ENCODE results near the gene XKR3.

The XKR3 gene

DNA sequence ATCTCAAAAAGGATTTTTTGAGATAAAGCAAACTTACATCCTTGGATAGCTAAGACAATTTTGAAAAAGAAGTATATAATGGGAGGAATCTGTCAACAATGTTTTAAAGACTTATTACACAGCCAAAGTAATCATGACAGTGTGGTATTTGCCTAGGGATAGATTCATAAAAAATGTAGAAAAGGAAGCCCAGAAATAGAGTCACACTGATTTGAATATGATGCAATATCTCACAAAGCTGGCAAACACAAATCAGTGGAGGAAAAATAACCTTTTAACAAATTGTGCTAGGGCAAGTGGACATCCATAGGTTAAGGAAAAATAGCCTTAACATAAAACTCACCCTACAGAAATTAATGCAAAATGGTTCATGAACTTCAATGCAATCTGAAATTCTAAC lies 6.0 kb downstream of the XKR3 start:
- Histone ChIP-seq H2BK15ac (ENCODE audit: low read length) (no peak overlapping the region), H4K8ac (ENCODE audit: low read depth, low read length) (no peak overlapping the region), H2BK120ac (ENCODE audit: low read depth, low read length) (no peak overlapping the region), H3K9ac (ENCODE audit: low read depth, low read length, poor library complexity) (no peak overlapping the region), H3K9me3 (replicated peaks in 1 of 2; ENCODE audit: control insufficient read depth in 2 of 2, insufficient read depth in 1 of 2, low read depth in 1 of 2, low read length in 2 of 2) (no peaks in the 10 kb centered on the region), H3K14ac (ENCODE audit: low read length) (no peak overlapping the region), H3K4me3 (ENCODE audit: low read length in 2 of 2) (no peak overlapping the region), H3K23ac (ENCODE audit: low read depth, low read length, poor library complexity) (no peak overlapping the region), H3K27ac (replicated peaks; ENCODE audit: low read length) (no peak overlapping the region), H3K4me1 (ENCODE audit: control insufficient read depth in 2 of 2, insufficient read depth in 1 of 2, low read depth in 1 of 2, low read length in 2 of 2) (no peaks in the 10 kb centered on the region), H3K27me3 (ENCODE audit: control insufficient read depth in 3 of 3, insufficient read depth in 3 of 3, low read depth in 1 of 3, low read length in 3 of 3) (no peaks in the 10 kb centered on the region), H3K4me2 (ENCODE audit: insufficient read depth, low read length, poor library complexity, severe bottlenecking) (no peak overlapping the region), H2AFZ (ENCODE audit: low read length) (no peak overlapping the region), H2BK5ac (ENCODE audit: low read length) (no peak overlapping the region), H2AK5ac (ENCODE audit: low read depth, low read length) (no peak overlapping the region), H4K91ac (ENCODE audit: low read depth, low read length, poor library complexity) (no peak overlapping the region), H3K4ac (ENCODE audit: low read length) (no peak overlapping the region), H3K18ac (ENCODE audit: low read length) (no peak overlapping the region), H3K36me3 (replicated peaks in 1 of 2; ENCODE audit: control insufficient read depth in 2 of 2, insufficient read depth in 2 of 2, low read length in 2 of 2) (no peaks in the 10 kb centered on the region), H3K79me1 (ENCODE audit: low read depth, low read length) (no peaks in the 10 kb centered on the region), H2BK12ac (ENCODE audit: low read length) (no peak overlapping the region)
- DNase-seq (ENCODE audit: low spot score), result no peak

DNA sequence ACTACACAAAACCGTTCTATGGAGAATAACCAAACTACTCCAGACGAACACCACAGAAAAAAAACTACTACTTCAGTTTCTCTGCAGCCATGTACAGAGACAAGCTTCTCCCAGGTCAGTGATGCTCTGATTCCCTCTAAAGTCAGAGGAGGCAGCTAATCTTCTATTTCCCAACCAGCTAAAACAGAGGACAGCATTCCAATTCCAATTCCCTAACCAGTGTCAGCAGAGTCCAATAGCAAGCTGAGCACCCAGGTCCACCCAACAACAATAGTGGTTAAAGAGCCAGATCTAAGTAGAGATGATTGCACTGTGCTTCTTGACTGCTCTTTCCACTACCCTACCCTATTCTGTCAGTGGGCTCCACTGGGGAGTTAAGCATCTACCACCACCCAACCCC lies 6.7 kb downstream of the XKR3 start:
- no CpG with 5 or more reads among the region's 2 CpGs for WGBS, 2 donors (ENCODE audit: extremely low coverage in 2 of 2, insufficient read length in 2 of 2, insufficient replicate concordance in 1 of 2)
- H2BK120ac ChIP-seq (ENCODE audit: low read depth, low read length), result no peak overlapping the region
- no peaks in the 10 kb centered on the region for H3K79me1 ChIP-seq (ENCODE audit: low read depth, low read length)
- H3K27me3 ChIP-seq (ENCODE audit: control insufficient read depth in 3 of 3, insufficient read depth in 3 of 3, low read depth in 1 of 3, low read length in 3 of 3), result no peaks in the 10 kb centered on the region
- no peak overlapping the region for H2AK5ac ChIP-seq (ENCODE audit: low read depth, low read length)
- no peaks in the 10 kb centered on the region for H3K4me1 ChIP-seq (ENCODE audit: control insufficient read depth in 2 of 2, insufficient read depth in 1 of 2, low read depth in 1 of 2, low read length in 2 of 2)
- no peak overlapping the region for H2AFZ ChIP-seq (ENCODE audit: low read length)
- H3K18ac ChIP-seq (ENCODE audit: low read length), result no peak overlapping the region
- H3K9me3 ChIP-seq (replicated peaks in 1 of 2; ENCODE audit: control insufficient read depth in 2 of 2, insufficient read depth in 1 of 2, low read depth in 1 of 2, low read length in 2 of 2), result no peaks in the 10 kb centered on the region
- no peak overlapping the region for H3K4me2 ChIP-seq (ENCODE audit: insufficient read depth, low read length, poor library complexity, severe bottlenecking)
- H3K36me3 ChIP-seq (replicated peaks in 1 of 2; ENCODE audit: control insufficient read depth in 2 of 2, insufficient read depth in 2 of 2, low read length in 2 of 2), result no peaks in the 10 kb centered on the region
- H3K4ac ChIP-seq (ENCODE audit: low read length), result no peak overlapping the region
- H4K91ac ChIP-seq (ENCODE audit: low read depth, low read length, poor library complexity), result no peak overlapping the region
- H2BK5ac ChIP-seq (ENCODE audit: low read length), result no peak overlapping the region
- H3K27ac ChIP-seq (replicated peaks; ENCODE audit: low read length), result no peak overlapping the region
- H4K8ac ChIP-seq (ENCODE audit: low read depth, low read length), result no peak overlapping the region
- no peak overlapping the region for H2BK15ac ChIP-seq (ENCODE audit: low read length)
- no peak overlapping the region for H3K14ac ChIP-seq (ENCODE audit: low read length)
- no peak overlapping the region for H3K23ac ChIP-seq (ENCODE audit: low read depth, low read length, poor library complexity)
- no peak overlapping the region for H3K4me3 ChIP-seq (ENCODE audit: low read length in 2 of 2)
- H2BK12ac ChIP-seq (ENCODE audit: low read length), result no peak overlapping the region
- no peak overlapping the region for H3K9ac ChIP-seq (ENCODE audit: low read depth, low read length, poor library complexity)
- DNase-seq (ENCODE audit: low spot score), result no peak

DNA sequence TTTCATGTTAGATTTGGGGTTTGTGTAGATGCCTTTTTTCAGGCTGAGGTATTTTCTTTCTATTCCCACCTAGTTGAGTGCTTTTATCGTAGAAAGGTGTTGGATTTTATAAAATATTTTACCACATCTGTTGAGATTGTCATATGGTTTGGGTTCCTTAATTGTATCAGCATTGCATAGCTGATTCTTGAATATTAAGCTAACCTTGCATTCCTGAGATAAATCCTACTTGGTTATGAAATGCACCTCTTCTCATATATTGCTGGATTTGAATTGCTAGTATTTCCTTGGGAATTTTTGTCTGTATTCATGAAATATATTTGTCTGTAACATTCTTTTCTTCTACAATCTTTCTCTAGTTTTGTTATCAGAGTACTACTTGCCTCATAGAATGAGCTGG lies 10.1 kb downstream of the XKR3 start:
- no peaks in the 10 kb centered on the region for H3K79me1 ChIP-seq (ENCODE audit: low read depth, low read length)
- no peak overlapping the region for H3K14ac ChIP-seq (ENCODE audit: low read length)
- no peak overlapping the region for H4K91ac ChIP-seq (ENCODE audit: low read depth, low read length, poor library complexity)
- H3K9ac ChIP-seq (ENCODE audit: low read depth, low read length, poor library complexity), result no peak overlapping the region
- H4K8ac ChIP-seq (ENCODE audit: low read depth, low read length), result no peak overlapping the region
- no peak overlapping the region for H3K23ac ChIP-seq (ENCODE audit: low read depth, low read length, poor library complexity)
- H3K9me3 ChIP-seq (replicated peaks in 1 of 2; ENCODE audit: control insufficient read depth in 2 of 2, insufficient read depth in 1 of 2, low read depth in 1 of 2, low read length in 2 of 2), result no peaks in the 10 kb centered on the region
- no peak overlapping the region for H3K4me3 ChIP-seq (ENCODE audit: low read length in 2 of 2)
- H2BK15ac ChIP-seq (ENCODE audit: low read length), result no peak overlapping the region
- no peaks in the 10 kb centered on the region for H3K36me3 ChIP-seq (replicated peaks in 1 of 2; ENCODE audit: control insufficient read depth in 2 of 2, insufficient read depth in 2 of 2, low read length in 2 of 2)
- no peak overlapping the region for H2AK5ac ChIP-seq (ENCODE audit: low read depth, low read length)
- no peak overlapping the region for H2AFZ ChIP-seq (ENCODE audit: low read length)
- no peak overlapping the region for H2BK12ac ChIP-seq (ENCODE audit: low read length)
- H2BK5ac ChIP-seq (ENCODE audit: low read length), result no peak overlapping the region
- H3K27me3 ChIP-seq (ENCODE audit: control insufficient read depth in 3 of 3, insufficient read depth in 3 of 3, low read depth in 1 of 3, low read length in 3 of 3), result no peaks in the 10 kb centered on the region
- no peak overlapping the region for H3K18ac ChIP-seq (ENCODE audit: low read length)
- H3K27ac ChIP-seq (replicated peaks; ENCODE audit: low read length), result no peak overlapping the region
- H3K4me1 ChIP-seq (ENCODE audit: control insufficient read depth in 2 of 2, insufficient read depth in 1 of 2, low read depth in 1 of 2, low read length in 2 of 2), result no peaks in the 10 kb centered on the region
- WGBS, 2 donors (ENCODE audit: extremely low coverage in 2 of 2, insufficient read length in 2 of 2, insufficient replicate concordance in 1 of 2), result no CpG with 5 or more reads among the region's 1 CpG
- DNase-seq (ENCODE audit: low spot score), result no peak
- no peak overlapping the region for H3K4me2 ChIP-seq (ENCODE audit: insufficient read depth, low read length, poor library complexity, severe bottlenecking)
- no peak overlapping the region for H3K4ac ChIP-seq (ENCODE audit: low read length)
- no peak overlapping the region for H2BK120ac ChIP-seq (ENCODE audit: low read depth, low read length)

DNA sequence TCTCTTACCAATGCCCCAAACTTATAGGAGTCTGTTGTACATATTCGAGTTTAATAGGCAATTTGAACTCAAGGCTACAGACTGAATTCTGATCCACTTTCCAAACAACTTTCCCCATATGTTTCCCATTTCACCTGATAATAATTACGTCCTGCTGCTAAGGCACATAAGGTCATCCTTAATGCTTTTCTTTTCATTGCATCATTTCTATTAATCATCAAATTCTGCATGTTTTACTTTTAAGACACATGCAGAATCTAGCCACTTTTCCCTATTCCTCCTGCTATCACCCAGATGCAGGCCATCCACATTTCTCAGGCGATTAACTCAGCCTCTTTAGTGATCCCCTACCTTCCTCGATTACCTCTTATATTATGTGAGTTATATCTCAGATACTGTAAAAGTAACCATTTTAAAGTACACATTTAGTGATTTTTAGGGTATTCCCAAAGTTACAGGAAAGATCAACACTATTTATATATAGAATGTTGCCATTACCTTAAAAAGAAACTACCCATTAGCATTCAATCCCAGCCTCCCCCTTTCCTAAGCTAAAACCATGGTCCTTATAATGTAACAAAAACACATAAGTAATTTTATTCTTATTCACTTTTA lies 14.9 kb downstream of the XKR3 start:
- H3K4me3 ChIP-seq (ENCODE audit: low read length in 2 of 2), result no peak overlapping the region
- H3K27ac ChIP-seq (replicated peaks; ENCODE audit: low read length), result no peak overlapping the region
- no peak overlapping the region for H3K4ac ChIP-seq (ENCODE audit: low read length)
- no peaks in the 10 kb centered on the region for H3K4me1 ChIP-seq (ENCODE audit: control insufficient read depth in 2 of 2, insufficient read depth in 1 of 2, low read depth in 1 of 2, low read length in 2 of 2)
- no peaks in the 10 kb centered on the region for H3K27me3 ChIP-seq (ENCODE audit: control insufficient read depth in 3 of 3, insufficient read depth in 3 of 3, low read depth in 1 of 3, low read length in 3 of 3)
- no peak for DNase-seq (ENCODE audit: low spot score)
- H3K9ac ChIP-seq (ENCODE audit: low read depth, low read length, poor library complexity), result no peak overlapping the region
- no CpG with 5 or more reads among the region's 4 CpGs for WGBS, 2 donors (ENCODE audit: extremely low coverage in 2 of 2, insufficient read length in 2 of 2, insufficient replicate concordance in 1 of 2)
- no peak overlapping the region for H3K14ac ChIP-seq (ENCODE audit: low read length)
- no peak overlapping the region for H4K8ac ChIP-seq (ENCODE audit: low read depth, low read length)
- no peak overlapping the region for H2AK5ac ChIP-seq (ENCODE audit: low read depth, low read length)
- no peak overlapping the region for H4K91ac ChIP-seq (ENCODE audit: low read depth, low read length, poor library complexity)
- no peak overlapping the region for H2BK15ac ChIP-seq (ENCODE audit: low read length)
- no peak overlapping the region for H2BK5ac ChIP-seq (ENCODE audit: low read length)
- H3K23ac ChIP-seq (ENCODE audit: low read depth, low read length, poor library complexity), result no peak overlapping the region
- H2BK120ac ChIP-seq (ENCODE audit: low read depth, low read length), result no peak overlapping the region
- no peaks in the 10 kb centered on the region for H3K9me3 ChIP-seq (replicated peaks in 1 of 2; ENCODE audit: control insufficient read depth in 2 of 2, insufficient read depth in 1 of 2, low read depth in 1 of 2, low read length in 2 of 2)
- H3K36me3 ChIP-seq (replicated peaks in 1 of 2; ENCODE audit: control insufficient read depth in 2 of 2, insufficient read depth in 2 of 2, low read length in 2 of 2), result no peaks in the 10 kb centered on the region
- H3K4me2 ChIP-seq (ENCODE audit: insufficient read depth, low read length, poor library complexity, severe bottlenecking), result no peak overlapping the region
- H3K18ac ChIP-seq (ENCODE audit: low read length), result no peak overlapping the region
- no peak overlapping the region for H2BK12ac ChIP-seq (ENCODE audit: low read length)
- H3K79me1 ChIP-seq (ENCODE audit: low read depth, low read length), result no peaks in the 10 kb centered on the region
- no peak overlapping the region for H2AFZ ChIP-seq (ENCODE audit: low read length)

All from neuronal stem cell (in vitro differentiated cells).